HepG2 (cell line): ENCODE measurements around the gene LSMEM2. TPM values are rescaled to one million over a fixed set of nuclear protein-coding genes. Genes with fewer than 3 reads are reported as not detected.

Experiments
- ARID4A ChIP-seq: sonication (generic); formaldehyde crosslinking; IDR thresholded peaks from 2 replicates; pipeline ENCODE4 v1.5.0; 2020; ENCODE audit warnings: mild to moderate bottlenecking, missing genetic modification reagents, borderline replicate concordance
- E2F5 ChIP-seq: sonication (generic); formaldehyde crosslinking; conservative IDR thresholded peaks from 2 replicates; pipeline ENCODE4 v1.4.0; 2020; ENCODE audit warnings: missing genetic modification reagents
- GFI1 ChIP-seq: sonication (generic); formaldehyde crosslinking; IDR thresholded peaks from 2 replicates; pipeline ENCODE4 v1.5.0; 2020; ENCODE audit warnings: missing genetic modification reagents, mild to moderate bottlenecking, borderline replicate concordance
- HOXA3 ChIP-seq: sonication (generic); formaldehyde crosslinking; IDR thresholded peaks from 2 replicates; pipeline ENCODE4 v1.5.0; 2020; ENCODE audit warnings: missing genetic modification reagents
- PATZ1 ChIP-seq: sonication (generic); formaldehyde crosslinking; IDR thresholded peaks from 2 replicates; pipeline ENCODE4 v1.4.0; 2020; ENCODE audit warnings: missing genetic modification reagents
- REPIN1 ChIP-seq: sonication (generic); formaldehyde crosslinking; IDR thresholded peaks from 2 replicates; pipeline ENCODE4 v1.8.0; 2022; ENCODE audit warnings: missing genetic modification reagents, low read depth, mild to moderate bottlenecking, borderline replicate concordance
- TBX3 ChIP-seq: fragments of 450-650 bp; IDR thresholded peaks from 2 replicates; pipeline ENCODE4 v1.6.1; 2017; ENCODE audit warnings: antibody characterized with exemption, mild to moderate bottlenecking, inconsistent platforms, borderline replicate concordance
- ZFP36L1 ChIP-seq: sonication (generic); formaldehyde crosslinking; IDR thresholded peaks from 2 replicates; pipeline ENCODE4 v1.8.0; 2022; ENCODE audit warnings: mild to moderate bottlenecking, missing genetic modification reagents, moderate library complexity
- ZNF318 ChIP-seq: sonication (generic); formaldehyde crosslinking; IDR thresholded peaks from 2 replicates; pipeline ENCODE4 v1.4.0; 2020; ENCODE audit warnings: mild to moderate bottlenecking, missing genetic modification reagents
- ZNF547 ChIP-seq: sonication (generic); formaldehyde crosslinking; IDR thresholded peaks from 2 replicates; pipeline ENCODE4 v1.5.1; 2020; ENCODE audit warnings: mild to moderate bottlenecking, missing genetic modification reagents
- ZNF83 ChIP-seq: sonication (generic); formaldehyde crosslinking; IDR thresholded peaks from 2 replicates; pipeline ENCODE4 v1.4.0; 2020; ENCODE audit warnings: missing genetic modification reagents, mild to moderate bottlenecking, borderline replicate concordance
- polyA plus RNA-seq, 8 experiments: library from polyadenylated mRNA; depleted of rRNA in 3 of 8; stranded (reverse) in 7 of 8; unstranded in 1 of 8; fragments of >200 nt; fragmentation: Illumina TruSeq in 4 of 8; extraction: Trizol in 4 of 8; gene quantifications; 2 replicates each; pipeline versions ENCODE4 v1.2.1 to v1.2.3, GENCODE V29; 2011 to 2016; ENCODE audit warnings: low read depth in 4 of 8, missing spikeins in 1 of 8, mixed read lengths in 1 of 8; ENCODE audit not compliant: insufficient read depth in 1 of 8
- total RNA-seq, 5 experiments: library from RNA; depleted of rRNA; stranded (reverse); fragments of >200 nt; fragmentation: Illumina TruSeq; extraction: Trizol; gene quantifications; 2 replicates each; pipeline ENCODE4 v1.2.3, GENCODE V29; 2016; ENCODE audit warnings: low read depth in 1 of 5

The LSMEM2 gene
- total and polyA plus RNA-seq, 2 of the 13 experiments (the other 11 are each of a cell fraction or from before 2014, with no cell fraction given) = 0.07 to 0.41 TPM

GRCh38 chr3:50274371-50275104 is 4.3 kb upstream of the LSMEM2 start (continued):
- TF ChIP-seq ARID4A (0 out of 2 replicates have a peak, but pooled peaks have one; percentile 12), REPIN1 (CRISPR knock-in tag) (no peak), ZNF318 (no peak), GFI1 (CRISPR knock-in tag) (no peak), ZNF547 (CRISPR knock-in tag) (no peak), TBX3 (peak; percentile 28; the same call in 1 of the 2 replicates), E2F5 (no peak), ZFP36L1 (CRISPR knock-in tag) (no peak), ZNF83 (no peak), PATZ1 (CRISPR knock-in tag) (peak; percentile 44; the same call in 1 of the 2 replicates), HOXA3 (CRISPR knock-in tag) (peak; percentile 53; the same call in 1 of the 2 replicates)
